K562 (cell line): ENCODE measurements around the gene STOM. TPM values are rescaled to one million over a fixed set of nuclear protein-coding genes. Genes with fewer than 3 reads are reported as not detected.

ENCODE experiments used
- ATAC-seq: fragments of 200-7000 bp; cut with Tn5 transposase; 3 replicates; pipeline ENCODE4 v1.9.1; 2020; ENCODE audit warnings: moderate library complexity
- BruUV-seq: library from RNA; stranded (reverse); fragments of 400-500 nt; replicated peaks from 2 replicates; lab custom pipeline; 2021; lab: Mats Ljungman, UMichigan
- CTCF ChIA-PET: fragments of 300-600 bp; formaldehyde crosslinking; extraction: SDS; loops from one replicate; lab custom pipeline; 2021; ENCODE audit warnings: low intra/inter-chr PET ratio; lab: Yijun Ruan, JAX
- POLR2A ChIA-PET: fragments of 300-600, 350-650 bp; sonication (Branson Sonifier 250); formaldehyde crosslinking; extraction: SDS; loops from one replicate; lab custom pipeline; 2021; ENCODE audit warnings: antibody characterized with exemption, inconsistent platforms; lab: Yijun Ruan, JAX
- DNase-seq, 4 experiments: peaks; one replicate each; pipeline versions ENCODE4 v3.0.0 to v3.0.0-alpha.2; 2011 to 2018; ENCODE audit warnings: low spot score in 3 of 4, mixed read lengths in 3 of 4; ENCODE audit errors: extremely low read depth in 1 of 4
- FAIRE-seq: peaks from 2 replicates; lab custom pipeline; 2011; peaks lifted over from hg19 to GRCh38; lab: Jason Lieb, UNC
- H2AFZ ChIP-seq: 2 replicates; pipeline ENCODE4 v1.6.0; 2011; ENCODE audit warnings: low read depth, low read length, control low read depth, inconsistent platforms
- H3K27ac ChIP-seq: fragments of 200-600 bp; 3 replicates; pipeline ENCODE4 v1.8.0; 2011; ENCODE audit warnings: low read depth, mild to moderate bottlenecking, control low read depth, inconsistent platforms, low read length, moderate library complexity, mixed read lengths; ENCODE audit errors: extremely low read depth
- H3K27me3 ChIP-seq, 2 experiments: fragments of 300-600 bp in 1 of 2; 2 replicates in 1 of 2; 3 replicates in 1 of 2; pipeline versions ENCODE4 v1.6.0 to v1.8.0; 2011; ENCODE audit warnings: inconsistent platforms in 2 of 2, low read length in 2 of 2, mild to moderate bottlenecking in 1 of 2, mixed read lengths in 1 of 2, moderate library complexity in 1 of 2; ENCODE audit not compliant: control insufficient read depth in 2 of 2, insufficient read depth in 2 of 2
- H3K36me3 ChIP-seq: fragments of 300-600 bp; 3 replicates; pipeline ENCODE4 v1.8.0; 2011; ENCODE audit warnings: mild to moderate bottlenecking, low read length, inconsistent platforms; ENCODE audit not compliant: control insufficient read depth, insufficient read depth
- H3K4me1 ChIP-seq, 2 experiments: fragments of 200-600 bp in 1 of 2; replicated peaks in 1 of 2; 2 replicates in 1 of 2; 3 replicates in 1 of 2; pipeline versions ENCODE4 v1.5.1 to v1.8.0; 2011; ENCODE audit warnings: inconsistent platforms in 2 of 2, low read length in 2 of 2, mild to moderate bottlenecking in 1 of 2, mixed read lengths in 1 of 2, moderate library complexity in 1 of 2; ENCODE audit not compliant: control insufficient read depth in 2 of 2, insufficient read depth in 2 of 2
- H3K4me2 ChIP-seq: 2 replicates; pipeline ENCODE4 v1.6.1; 2011; ENCODE audit warnings: low read length, control low read depth, inconsistent platforms, mixed read lengths; ENCODE audit not compliant: insufficient read depth
- H3K4me3 ChIP-seq: fragments of 200-600 bp; sonication (generic), shearing (Covaris generic); 2 replicates; pipeline ENCODE4 v1.5.1; 2016; ENCODE audit warnings: control low read depth, inconsistent platforms
- H3K79me2 ChIP-seq: fragments of 200-600 bp; 3 replicates; pipeline ENCODE4 v1.8.0; 2011; ENCODE audit warnings: low read length, inconsistent platforms; ENCODE audit not compliant: control insufficient read depth, insufficient read depth
- H3K9ac ChIP-seq, 2 experiments: 2 replicates each; pipeline versions ENCODE4 v1.6.0 to v1.6.1; 2011; ENCODE audit warnings: low read depth in 2 of 2, low read length in 2 of 2, control low read depth in 1 of 2, inconsistent platforms in 1 of 2, mild to moderate bottlenecking in 1 of 2, mixed read lengths in 1 of 2; ENCODE audit not compliant: insufficient read depth in 1 of 2
- H3K9me1 ChIP-seq: one replicate; pipeline ENCODE4 v1.6.0; 2011; ENCODE audit warnings: inconsistent platforms, mild to moderate bottlenecking, low read length, moderate library complexity; ENCODE audit not compliant: control insufficient read depth, insufficient read depth
- H3K9me3 ChIP-seq: replicated peaks from 2 replicates; pipeline ENCODE4 v1.5.1; 2011; ENCODE audit warnings: low read depth, low read length, inconsistent platforms; ENCODE audit not compliant: control insufficient read depth, insufficient read depth
- H4K20me1 ChIP-seq: replicated peaks from 2 replicates; pipeline ENCODE4 v1.6.1; 2011; ENCODE audit warnings: low read length, inconsistent platforms, mixed read lengths; ENCODE audit not compliant: control insufficient read depth, insufficient read depth
- ETV6 ChIP-seq, 3 experiments: fragments of 150-350 bp in 1 of 3; sonication (generic) in 1 of 3; formaldehyde crosslinking in 1 of 3; IDR thresholded peaks; 2 replicates each; pipeline versions ENCODE4 v1.6.1 to v1.8.0; 2014 to 2022; ENCODE audit warnings: borderline replicate concordance in 2 of 3, low read depth in 2 of 3, antibody characterized with exemption in 1 of 3, low read length in 1 of 3, mild to moderate bottlenecking in 1 of 3, missing genetic modification reagents in 1 of 3
- REST ChIP-seq, 2 experiments: fragments of 450-650 bp; formaldehyde crosslinking in 1 of 2; IDR thresholded peaks; 2 replicates each; pipeline versions ENCODE4 v1.4.0 to v1.6.1; 2014 to 2020; ENCODE audit warnings: mild to moderate bottlenecking in 2 of 2, borderline replicate concordance in 1 of 2, low read depth in 1 of 2
- SMAD4 ChIP-seq: fragments of 250-450 bp; sonication (Bioruptor Pico); conservative IDR thresholded peaks from 2 replicates; pipeline ENCODE4 v1.8.0; 2021; ENCODE audit warnings: inconsistent platforms, mild to moderate bottlenecking, moderate library complexity
- ZNF830 ChIP-seq: fragments of 250-450 bp; sonication (Bioruptor Pico); IDR thresholded peaks from 2 replicates; pipeline ENCODE4 v1.5.0; 2021; ENCODE audit warnings: mild to moderate bottlenecking
- WGBS: fragments of 100-300 bp; shearing (Covaris generic); methylation state at CpG from one replicate; pipeline ENCODE4 v1.1.6; 2016; ENCODE audit warnings: low coverage, mixed read lengths; ENCODE audit not compliant: insufficient coverage; ENCODE audit errors: missing lambda C conversion rate; 5-methylcytosine and 5-hydroxymethylcytosine counted together
- in situ Hi-C: fragments of 300-500 bp; cut with MboI; formaldehyde crosslinking; loops from 4 replicates; pipeline ENCODE4 v1.15.0; 2018; ENCODE audit warnings: inconsistent platforms, mixed read lengths
- intact Hi-C: fragments of 100-400 bp; cut with micrococcal nuclease; formaldehyde crosslinking; loops from 2 replicates; pipeline ENCODE4 v1.14.2; 2022
- polyA plus RNA-seq, 8 experiments: library from polyadenylated mRNA; depleted of rRNA in 4 of 8; stranded (reverse) in 5 of 8; unstranded in 3 of 8; fragments of >200 nt; fragmentation: Nextera tagmentation in 2 of 8; fragmentation: Illumina TruSeq in 1 of 8; extraction: Ambion mirVana in 2 of 8; extraction: Trizol in 1 of 8; gene quantifications; 2 replicates each; pipeline versions ENCODE4 v1.2.1 to v1.2.3, GENCODE V29; 2011 to 2014; ENCODE audit warnings: inconsistent platforms in 1 of 8, missing spikeins in 1 of 8
- total RNA-seq, 7 experiments: library from RNA; depleted of rRNA in 6 of 7; stranded (reverse); fragments of >200 nt in 6 of 7; fragmentation: Illumina TruSeq in 2 of 7; extraction: Trizol in 2 of 7; gene quantifications; 2 replicates each; pipeline versions ENCODE4 v1.2.1 to v1.2.3, GENCODE V29; 2011 to 2021; ENCODE audit warnings: low replicate concordance in 1 of 7
- TF ChIP-seq, protein P1 (sequence below): sonication (generic); formaldehyde crosslinking; IDR thresholded peaks from 2 replicates; pipeline ENCODE4 v1.8.0; 2023; ENCODE audit warnings: missing genetic modification reagents, mild to moderate bottlenecking, borderline replicate concordance

The STOM gene
- total and polyA plus RNA-seq, 9 of the 15 experiments (the other 6 are each of a cell fraction or from before 2014, with no cell fraction given) = 23.2 to 140 (median 43.9) TPM

- H3K79me2 ChIP-seq = no peaks in the 10 kb centered on the region
- BruUV-seq = no TSS peak
- H3K27ac ChIP-seq = no peak overlapping the region
- WGBS = 57% methylated on average over 4 of the region's 5 CpGs
- H3K4me1 ChIP-seq = peaks cover 0 to 7% of the 10 kb centered on the region in 2 experiments; a peak in 2 of 5 replicates
- FAIRE-seq = no peak
- DNase-seq = no peak
- H3K9ac ChIP-seq = no peak overlapping the region
- in situ Hi-C loops (loop anchor here (5.0 kb wide), 2 partner anchors 78 to 102 kb away; no protein-coding TSS in a partner anchor), intact Hi-C loops (no loop called here)
- H3K36me3 ChIP-seq = no peaks in the 10 kb centered on the region
- no peak overlapping the region for H2AFZ ChIP-seq
- H3K9me3 ChIP-seq = no peaks in the 10 kb centered on the region
- no peaks in the 10 kb centered on the region for H3K9me1 ChIP-seq
- no peaks in the 10 kb centered on the region for H4K20me1 ChIP-seq
- no peak for ATAC-seq
- POLR2A ChIA-PET = interaction anchor here (0.5 to 1.3 kb wide), 7 partner anchors 15 to 634 kb away, joined by 3 to 4 read pairs (median 3); no protein-coding TSS in a partner anchor
- no peaks in the 10 kb centered on the region for H3K27me3 ChIP-seq
- no peak overlapping the region for H3K4me3 ChIP-seq
- no peak overlapping the region for H3K4me2 ChIP-seq
- CTCF ChIA-PET = interaction anchor here (0.7 to 4.1 kb wide), 10 partner anchors 41 to 564 kb away, joined by 3 to 107 read pairs (median 4); no protein-coding TSS in a partner anchor
- TF ChIP-seq ZNF830 (CRISPR knock-in tag) = no peak
- no peak for TF ChIP-seq ETV6 (IDR thresholded peaks at IDR 0.05; ENCODE audit: borderline replicate concordance in 1 of 2, low read depth in 2 of 2, low read length in 1 of 2)
- no peak for TF ChIP-seq ETV6 (CRISPR knock-in tag; IDR thresholded peaks at IDR 0.05; ENCODE audit: borderline replicate concordance)
- no peak for TF ChIP-seq REST (IDR thresholded peaks at IDR 0.05; ENCODE audit: borderline replicate concordance)
- no peak for TF ChIP-seq REST (CRISPR knock-in tag; IDR thresholded peaks at IDR 0.05; ENCODE audit: low read depth)
- TF ChIP-seq, protein P1, sequence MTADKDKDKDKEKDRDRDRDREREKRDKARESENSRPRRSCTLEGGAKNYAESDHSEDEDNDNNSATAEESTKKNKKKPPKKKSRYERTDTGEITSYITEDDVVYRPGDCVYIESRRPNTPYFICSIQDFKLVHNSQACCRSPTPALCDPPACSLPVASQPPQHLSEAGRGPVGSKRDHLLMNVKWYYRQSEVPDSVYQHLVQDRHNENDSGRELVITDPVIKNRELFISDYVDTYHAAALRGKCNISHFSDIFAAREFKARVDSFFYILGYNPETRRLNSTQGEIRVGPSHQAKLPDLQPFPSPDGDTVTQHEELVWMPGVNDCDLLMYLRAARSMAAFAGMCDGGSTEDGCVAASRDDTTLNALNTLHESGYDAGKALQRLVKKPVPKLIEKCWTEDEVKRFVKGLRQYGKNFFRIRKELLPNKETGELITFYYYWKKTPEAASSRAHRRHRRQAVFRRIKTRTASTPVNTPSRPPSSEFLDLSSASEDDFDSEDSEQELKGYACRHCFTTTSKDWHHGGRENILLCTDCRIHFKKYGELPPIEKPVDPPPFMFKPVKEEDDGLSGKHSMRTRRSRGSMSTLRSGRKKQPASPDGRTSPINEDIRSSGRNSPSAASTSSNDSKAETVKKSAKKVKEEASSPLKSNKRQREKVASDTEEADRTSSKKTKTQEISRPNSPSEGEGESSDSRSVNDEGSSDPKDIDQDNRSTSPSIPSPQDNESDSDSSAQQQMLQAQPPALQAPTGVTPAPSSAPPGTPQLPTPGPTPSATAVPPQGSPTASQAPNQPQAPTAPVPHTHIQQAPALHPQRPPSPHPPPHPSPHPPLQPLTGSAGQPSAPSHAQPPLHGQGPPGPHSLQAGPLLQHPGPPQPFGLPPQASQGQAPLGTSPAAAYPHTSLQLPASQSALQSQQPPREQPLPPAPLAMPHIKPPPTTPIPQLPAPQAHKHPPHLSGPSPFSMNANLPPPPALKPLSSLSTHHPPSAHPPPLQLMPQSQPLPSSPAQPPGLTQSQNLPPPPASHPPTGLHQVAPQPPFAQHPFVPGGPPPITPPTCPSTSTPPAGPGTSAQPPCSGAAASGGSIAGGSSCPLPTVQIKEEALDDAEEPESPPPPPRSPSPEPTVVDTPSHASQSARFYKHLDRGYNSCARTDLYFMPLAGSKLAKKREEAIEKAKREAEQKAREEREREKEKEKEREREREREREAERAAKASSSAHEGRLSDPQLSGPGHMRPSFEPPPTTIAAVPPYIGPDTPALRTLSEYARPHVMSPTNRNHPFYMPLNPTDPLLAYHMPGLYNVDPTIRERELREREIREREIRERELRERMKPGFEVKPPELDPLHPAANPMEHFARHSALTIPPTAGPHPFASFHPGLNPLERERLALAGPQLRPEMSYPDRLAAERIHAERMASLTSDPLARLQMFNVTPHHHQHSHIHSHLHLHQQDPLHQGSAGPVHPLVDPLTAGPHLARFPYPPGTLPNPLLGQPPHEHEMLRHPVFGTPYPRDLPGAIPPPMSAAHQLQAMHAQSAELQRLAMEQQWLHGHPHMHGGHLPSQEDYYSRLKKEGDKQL (CRISPR knock-in tag) = no peak
- TF ChIP-seq SMAD4 (CRISPR knock-in tag) = no peak
Measured at GRCh38 chr9:121319383-121319780, 50.7 kb downstream of the STOM start.
